ENCODE data around the gene C1QTNF9. TPM values are rescaled to one million over a fixed set of nuclear protein-coding genes. Genes with fewer than 3 reads are reported as not detected.

C1QTNF9 gene
- total and polyA plus RNA-seq, 8 donors, result 0.18 to 0.46 (median 0.26) TPM; not detected in 1

DNA sequence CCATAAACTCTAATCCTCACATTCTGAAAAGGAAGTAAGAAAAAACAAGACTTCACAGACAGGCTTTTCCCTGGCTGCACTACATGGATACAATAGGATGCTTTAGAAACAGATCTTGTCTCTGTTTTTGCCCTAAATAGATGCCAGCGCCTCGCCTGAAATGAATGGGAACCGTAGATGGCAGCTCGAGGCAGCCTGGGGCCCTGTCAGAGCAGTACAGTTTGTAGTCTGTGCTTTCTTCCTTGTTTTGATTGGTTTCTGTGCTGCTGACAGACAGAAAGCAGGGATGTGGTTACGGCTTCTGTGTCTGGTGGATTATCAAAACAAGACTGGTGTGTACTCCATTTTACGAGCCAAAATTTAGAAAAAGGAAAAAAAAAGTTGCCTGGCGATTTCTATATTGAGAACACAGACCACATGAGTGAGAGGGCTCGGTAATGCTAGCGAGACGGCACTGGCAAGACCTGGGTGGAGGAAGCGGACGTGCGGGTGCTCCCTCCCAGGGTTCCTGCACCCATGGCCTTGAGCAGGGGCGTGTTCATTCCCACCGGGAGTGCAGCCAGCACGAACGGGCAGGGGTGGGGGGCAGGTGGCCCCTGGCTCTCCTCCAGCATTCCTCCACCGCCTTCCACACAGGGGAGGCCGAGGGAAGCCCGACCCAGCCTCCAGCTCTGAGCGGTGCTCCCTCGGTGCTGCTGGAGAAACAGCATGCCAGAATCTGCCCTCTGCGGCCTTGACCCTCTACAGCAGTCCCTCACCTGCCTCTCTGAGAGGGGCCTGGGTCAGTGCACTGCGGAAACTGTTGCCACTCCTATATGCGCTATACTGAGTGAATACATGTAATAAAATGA is 37.6 kb upstream of the C1QTNF9 start:
- no peaks in the 10 kb centered on the region for H3K36me3 ChIP-seq
- ATAC-seq (peak; percentile 73), DNase-seq (peak; percentile 44 to 88 (median 62))
- peak overlapping the region; percentile 89 to 95 for H3K27ac ChIP-seq
- intact Hi-C loops (cut with DNase I), result no loop called here
- peak overlapping the region; percentile 34 to 56 for H3K4me3 ChIP-seq
- H3K9me3 ChIP-seq, result no peaks in the 10 kb centered on the region
- H3K27me3 ChIP-seq, result no peaks in the 10 kb centered on the region
- TF ChIP-seq, protein P1, sequence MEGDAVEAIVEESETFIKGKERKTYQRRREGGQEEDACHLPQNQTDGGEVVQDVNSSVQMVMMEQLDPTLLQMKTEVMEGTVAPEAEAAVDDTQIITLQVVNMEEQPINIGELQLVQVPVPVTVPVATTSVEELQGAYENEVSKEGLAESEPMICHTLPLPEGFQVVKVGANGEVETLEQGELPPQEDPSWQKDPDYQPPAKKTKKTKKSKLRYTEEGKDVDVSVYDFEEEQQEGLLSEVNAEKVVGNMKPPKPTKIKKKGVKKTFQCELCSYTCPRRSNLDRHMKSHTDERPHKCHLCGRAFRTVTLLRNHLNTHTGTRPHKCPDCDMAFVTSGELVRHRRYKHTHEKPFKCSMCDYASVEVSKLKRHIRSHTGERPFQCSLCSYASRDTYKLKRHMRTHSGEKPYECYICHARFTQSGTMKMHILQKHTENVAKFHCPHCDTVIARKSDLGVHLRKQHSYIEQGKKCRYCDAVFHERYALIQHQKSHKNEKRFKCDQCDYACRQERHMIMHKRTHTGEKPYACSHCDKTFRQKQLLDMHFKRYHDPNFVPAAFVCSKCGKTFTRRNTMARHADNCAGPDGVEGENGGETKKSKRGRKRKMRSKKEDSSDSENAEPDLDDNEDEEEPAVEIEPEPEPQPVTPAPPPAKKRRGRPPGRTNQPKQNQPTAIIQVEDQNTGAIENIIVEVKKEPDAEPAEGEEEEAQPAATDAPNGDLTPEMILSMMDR (IDR thresholded peaks at IDR 0.05), result no peak
- peaks cover 24 to 92% of the 10 kb centered on the region in 2 donors for H3K4me1 ChIP-seq

DNA sequence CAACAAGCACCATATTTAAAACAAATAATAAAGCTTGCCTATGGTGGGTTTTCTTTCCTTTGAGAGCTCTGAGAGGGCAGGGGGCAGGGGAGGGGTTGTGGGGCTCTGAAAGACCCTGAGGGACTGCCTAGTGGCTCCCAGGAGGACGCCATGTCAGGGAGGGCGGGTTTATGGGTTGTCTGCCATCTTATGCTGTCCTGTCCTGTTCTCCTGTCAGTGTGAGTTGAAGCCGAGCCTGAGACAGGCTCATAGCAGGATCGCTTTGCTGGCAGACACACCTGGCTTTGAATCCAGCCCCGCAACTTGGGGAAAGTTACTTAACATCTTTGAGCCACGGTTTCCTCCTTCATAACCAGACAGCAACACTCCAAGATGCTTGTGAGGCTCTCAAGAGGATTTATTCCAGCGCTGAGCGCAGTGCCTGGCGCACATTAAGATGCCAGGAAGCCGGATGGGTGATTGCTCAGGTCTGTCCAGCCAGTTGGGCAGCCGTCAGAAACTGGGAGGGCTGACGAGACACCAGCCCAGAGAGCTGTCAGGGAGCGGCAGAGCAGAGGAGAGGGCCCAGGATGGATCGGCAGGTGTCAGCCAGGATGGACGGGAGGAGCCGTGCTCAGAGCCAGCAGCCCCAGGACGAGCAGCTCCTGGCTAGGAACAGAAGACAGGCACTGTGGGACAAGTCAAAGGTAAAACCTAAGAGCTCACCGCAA is 36.8 kb upstream of the C1QTNF9 start:
- Histone ChIP-seq H3K36me3 (no peaks in the 10 kb centered on the region), H3K27me3 (no peaks in the 10 kb centered on the region), H3K9me3 (no peaks in the 10 kb centered on the region), H3K4me1 (peaks cover 24 to 90% of the 10 kb centered on the region in 2 donors), H3K27ac (peak overlapping the region; percentile 89 to 95), H3K4me3 (peak overlapping the region; percentile 34 to 56)
- intact Hi-C loops (cut with DNase I), result no loop called here
- peak in 2 of 4 donors; percentile 70 to 77 for DNase-seq
- TF ChIP-seq, protein P1 (IDR thresholded peaks at IDR 0.05), result no peak
- peak; percentile 61 for ATAC-seq

DNA sequence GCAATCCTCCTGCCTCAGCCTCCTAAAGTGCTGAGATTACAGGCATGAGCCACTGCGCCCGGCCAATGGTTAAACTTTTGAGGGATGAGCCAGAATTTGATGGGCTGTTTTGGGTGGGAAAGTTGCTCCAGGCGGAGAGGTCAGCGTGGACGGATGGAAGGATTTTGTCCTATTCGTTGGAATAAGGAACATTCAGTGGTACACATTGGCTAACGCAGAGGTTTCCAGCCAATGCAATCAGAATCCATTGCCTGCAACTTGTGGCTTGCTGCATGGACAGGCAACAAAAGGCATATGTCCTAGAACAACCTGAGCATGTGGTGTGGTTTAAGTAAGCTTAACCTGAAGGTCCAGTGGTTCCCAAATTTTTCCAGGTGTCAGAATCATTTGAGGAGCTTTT is 35.5 kb upstream of the C1QTNF9 start:
- no peak for DNase-seq
- Histone ChIP-seq H3K27me3 (no peaks in the 10 kb centered on the region), H3K4me1 (peaks cover 24 to 86% of the 10 kb centered on the region in 2 donors), H3K27ac (peak overlapping the region; percentile 19 to 95), H3K4me3 (no peak overlapping the region), H3K36me3 (no peaks in the 10 kb centered on the region), H3K9me3 (no peaks in the 10 kb centered on the region)
- TF ChIP-seq, protein P1 (IDR thresholded peaks at IDR 0.05), result no peak
- intact Hi-C loops (cut with DNase I), result no loop called here
- ATAC-seq, result no peak

DNA sequence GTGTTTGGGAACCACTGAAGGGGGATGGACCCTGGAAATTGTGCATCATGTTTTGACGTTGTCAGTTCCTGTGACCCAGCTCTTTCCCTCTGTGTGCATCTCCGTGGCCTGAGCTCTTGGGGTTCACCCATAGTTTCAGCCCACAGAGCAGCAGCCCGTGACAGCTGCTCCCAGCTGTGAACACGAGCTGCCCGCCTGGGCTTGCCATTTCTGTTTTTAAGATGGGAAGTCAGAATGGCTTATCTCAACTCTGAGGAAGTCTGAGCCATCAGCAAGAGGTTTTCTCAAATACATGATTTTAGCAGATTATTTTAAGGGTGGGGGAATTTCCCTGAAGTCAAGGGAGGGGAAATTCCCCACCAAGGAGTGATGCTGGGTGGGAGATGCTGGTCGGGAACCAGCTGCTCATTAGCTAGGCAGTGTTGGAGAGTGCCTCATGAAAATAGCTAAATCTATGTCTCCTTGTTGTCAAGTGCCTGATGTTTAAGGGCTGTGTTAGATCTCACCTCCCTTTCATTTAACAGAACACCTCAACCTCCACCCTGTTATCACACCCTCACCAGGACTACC is 34.8 kb upstream of the C1QTNF9 start:
- Histone ChIP-seq H3K4me3 (no peak overlapping the region), H3K4me1 (peaks cover 24 to 92% of the 10 kb centered on the region in 2 donors)
- intact Hi-C loops (cut with DNase I), result no loop called here

More for the DNA sequence above, 34.8 kb upstream of the C1QTNF9 start:
- DNase-seq (peak in 3 of 4 donors; percentile 60 to 91 (median 76)), ATAC-seq (no peak)
- H3K9me3 ChIP-seq, result no peaks in the 10 kb centered on the region
- no peaks in the 10 kb centered on the region for H3K27me3 ChIP-seq
- TF ChIP-seq, protein P1 (IDR thresholded peaks at IDR 0.05), result no peak
- H3K36me3 ChIP-seq, result no peaks in the 10 kb centered on the region
- peak overlapping the region; percentile 19 to 95 for H3K27ac ChIP-seq
